ENCODE results near the gene EHMT2. TPM values are rescaled to one million over a fixed set of nuclear protein-coding genes. Genes with fewer than 3 reads are reported as not detected.
"Not testable (repeated sequence)": the region's sequence is repeated elsewhere in the genome, so short reads cannot be mapped to it uniquely, and the experiment has no call there.

The EHMT2 gene
- total and polyA plus RNA-seq, 7 donors, result 6.8 to 20.8 (median 8.4) TPM

DNA sequence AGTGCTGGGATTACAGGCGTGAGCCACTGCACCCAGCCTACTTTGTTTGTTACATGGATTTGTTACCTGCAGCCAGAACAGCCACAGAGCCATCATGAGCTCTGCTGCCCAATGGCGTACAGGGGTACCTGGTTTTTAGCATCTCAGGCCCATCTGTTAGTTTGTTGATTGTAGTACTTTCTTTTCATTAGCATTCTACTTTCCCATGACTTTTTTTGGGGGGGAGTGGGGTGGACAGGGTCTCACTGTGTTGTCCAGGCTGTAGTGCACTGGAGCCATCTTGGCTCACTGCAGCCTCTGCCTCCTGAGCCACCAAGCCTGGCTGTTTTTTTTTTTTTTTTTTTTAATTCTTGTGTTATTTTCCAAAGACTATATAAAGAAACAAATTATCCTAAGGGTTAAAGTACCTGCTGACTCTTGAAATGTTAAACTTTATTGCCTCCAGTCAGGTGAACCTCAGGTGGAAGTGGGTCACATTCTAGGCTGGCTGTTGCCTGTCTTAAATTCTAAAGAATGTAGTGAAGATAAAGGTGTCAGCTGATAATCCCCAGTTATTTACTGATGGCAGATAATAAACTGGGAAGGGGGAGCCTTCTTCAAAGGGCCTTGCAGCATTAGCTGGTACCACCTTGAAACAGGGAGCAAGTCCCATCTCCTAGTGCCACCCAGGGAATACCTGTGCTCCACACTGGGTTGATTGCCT, 50.1 kb downstream of the EHMT2 start:
- Histone ChIP-seq H3K27ac (no peak overlapping the region), H3K36me3 (ENCODE audit: insufficient read depth in 1 of 2, low read depth in 1 of 2) (no peaks in the 10 kb centered on the region), H3K27me3 (ENCODE audit: insufficient read depth in 3 of 3, low read length in 2 of 3) (no peaks in the 10 kb centered on the region), H3K9me3 (no peaks in the 10 kb centered on the region), H3K4me1 (no peaks in the 10 kb centered on the region), H3K4me3 (no peak overlapping the region)
- ATAC-seq (no peak), DNase-seq (no peak)
- intact Hi-C loops (cut with DNase I), result no loop called here
- 81 to 93% (median 85%) methylated on average over 2 of the region's 2 CpGs for whole genome bisulfite sequencing, 3 donors
- TF ChIP-seq, protein P1, sequence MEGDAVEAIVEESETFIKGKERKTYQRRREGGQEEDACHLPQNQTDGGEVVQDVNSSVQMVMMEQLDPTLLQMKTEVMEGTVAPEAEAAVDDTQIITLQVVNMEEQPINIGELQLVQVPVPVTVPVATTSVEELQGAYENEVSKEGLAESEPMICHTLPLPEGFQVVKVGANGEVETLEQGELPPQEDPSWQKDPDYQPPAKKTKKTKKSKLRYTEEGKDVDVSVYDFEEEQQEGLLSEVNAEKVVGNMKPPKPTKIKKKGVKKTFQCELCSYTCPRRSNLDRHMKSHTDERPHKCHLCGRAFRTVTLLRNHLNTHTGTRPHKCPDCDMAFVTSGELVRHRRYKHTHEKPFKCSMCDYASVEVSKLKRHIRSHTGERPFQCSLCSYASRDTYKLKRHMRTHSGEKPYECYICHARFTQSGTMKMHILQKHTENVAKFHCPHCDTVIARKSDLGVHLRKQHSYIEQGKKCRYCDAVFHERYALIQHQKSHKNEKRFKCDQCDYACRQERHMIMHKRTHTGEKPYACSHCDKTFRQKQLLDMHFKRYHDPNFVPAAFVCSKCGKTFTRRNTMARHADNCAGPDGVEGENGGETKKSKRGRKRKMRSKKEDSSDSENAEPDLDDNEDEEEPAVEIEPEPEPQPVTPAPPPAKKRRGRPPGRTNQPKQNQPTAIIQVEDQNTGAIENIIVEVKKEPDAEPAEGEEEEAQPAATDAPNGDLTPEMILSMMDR (IDR thresholded peaks at IDR 0.05), result no peak

- H3K27me3 ChIP-seq (ENCODE audit: insufficient read depth in 3 of 3, low read length in 2 of 3), result no peaks in the 10 kb centered on the region
- H3K9me3 ChIP-seq, result no peaks in the 10 kb centered on the region
- no peak overlapping the region for H3K4me3 ChIP-seq
- no peak for ATAC-seq
- intact Hi-C loops (cut with DNase I), result no loop called here
- TF ChIP-seq, protein P1 (IDR thresholded peaks at IDR 0.05), result no peak
- WGBS, 3 donors, result 93 to 96% (median 93%) methylated on average over 3 of the region's 3 CpGs
- no peak overlapping the region for H3K27ac ChIP-seq
- DNase-seq, result no peak
- H3K4me1 ChIP-seq, result no peaks in the 10 kb centered on the region
- peaks cover under 1 to 21% of the 10 kb centered on the region in 2 donors for H3K36me3 ChIP-seq (ENCODE audit: insufficient read depth in 1 of 2, low read depth in 1 of 2)
Measured at GRCh38 chr6:31844507-31844906, 53.0 kb downstream of the EHMT2 start.

GRCh38 chr6:31842053-31842452, 55.4 kb downstream of the EHMT2 start:
- 85 to 89% (median 87%) methylated on average over 9 of the region's 9 CpGs for WGBS, 3 donors
- intact Hi-C loops (cut with DNase I), result no loop called here
- Histone ChIP-seq H3K9me3 (no peaks in the 10 kb centered on the region), H3K4me3 (no peak overlapping the region), H3K27ac (no peak overlapping the region), H3K27me3 (ENCODE audit: insufficient read depth in 3 of 3, low read length in 2 of 3) (no peaks in the 10 kb centered on the region), H3K36me3 (ENCODE audit: insufficient read depth in 1 of 2, low read depth in 1 of 2) (peaks cover 10 to 45% of the 10 kb centered on the region in 2 donors), H3K4me1 (peaks cover 18% of the 10 kb centered on the region)
- DNase-seq (no peak), ATAC-seq (no peak)
- TF ChIP-seq, protein P1 (IDR thresholded peaks at IDR 0.05), result no peak

DNA sequence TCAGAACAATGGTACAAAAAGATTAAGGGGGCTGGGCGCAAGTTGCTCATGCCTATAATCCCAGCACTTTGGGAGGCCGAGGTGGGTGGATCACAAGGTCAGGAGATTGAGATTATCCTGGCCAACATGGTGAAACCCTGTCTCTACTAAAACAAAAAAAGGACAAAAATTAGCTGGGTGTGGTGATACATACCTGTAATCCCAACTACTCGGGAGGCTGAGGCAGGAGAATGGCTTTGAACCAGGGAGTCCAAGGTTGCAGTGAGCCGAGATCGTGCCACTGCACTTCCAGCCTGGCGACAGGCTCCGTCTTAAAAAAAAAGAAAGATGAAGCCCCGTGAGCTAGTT, 57.7 kb downstream of the EHMT2 start:
- DNase-seq, result not testable (repeated sequence)
- 84 to 89% (median 84%) methylated on average over 8 of the region's 8 CpGs for whole genome bisulfite sequencing, 3 donors

GRCh38 chr6:31838968-31839367, 58.5 kb downstream of the EHMT2 start:
- TF ChIP-seq, protein P1 (IDR thresholded peaks at IDR 0.05), result no peak
- H3K27me3 ChIP-seq (ENCODE audit: insufficient read depth in 3 of 3, low read length in 2 of 3), result no peaks in the 10 kb centered on the region
- H3K4me1 ChIP-seq, result peaks cover 30% of the 10 kb centered on the region
- no peak overlapping the region for H3K27ac ChIP-seq
- WGBS, 3 donors, result 96 to 97% (median 97%) methylated on average over 3 of the region's 3 CpGs
- ATAC-seq (no peak), DNase-seq (no peak)
- H3K4me3 ChIP-seq, result peak overlapping the region; percentile 86
- H3K9me3 ChIP-seq, result no peaks in the 10 kb centered on the region
- H3K36me3 ChIP-seq (ENCODE audit: insufficient read depth in 1 of 2, low read depth in 1 of 2), result peaks cover 10 to 55% of the 10 kb centered on the region in 2 donors
- intact Hi-C loops (cut with DNase I), result loop anchor here in 1 of 2 donors (10.0 kb wide), 1 partner anchor 294 kb away; the partner anchor contains the start of genes ATP6V1G2, DDX39B and NFKBIL1

More for the DNA sequence above, 57.7 kb downstream of the EHMT2 start:
- Histone ChIP-seq H3K4me1 (peaks cover 29% of the 10 kb centered on the region), H3K36me3 (ENCODE audit: insufficient read depth in 1 of 2, low read depth in 1 of 2) (peaks cover 10 to 55% of the 10 kb centered on the region in 2 donors)
- H3K27me3 ChIP-seq (ENCODE audit: insufficient read depth in 3 of 3, low read length in 2 of 3); ATAC-seq; H3K9me3 ChIP-seq; H3K4me3 ChIP-seq; H3K27ac ChIP-seq: not testable (repeated sequence)
- intact Hi-C loops (cut with DNase I), result loop anchor here in 1 of 2 donors (10.0 kb wide), 1 partner anchor 295 kb away; the partner anchor contains the start of genes ATP6V1G2, DDX39B and NFKBIL1

DNA sequence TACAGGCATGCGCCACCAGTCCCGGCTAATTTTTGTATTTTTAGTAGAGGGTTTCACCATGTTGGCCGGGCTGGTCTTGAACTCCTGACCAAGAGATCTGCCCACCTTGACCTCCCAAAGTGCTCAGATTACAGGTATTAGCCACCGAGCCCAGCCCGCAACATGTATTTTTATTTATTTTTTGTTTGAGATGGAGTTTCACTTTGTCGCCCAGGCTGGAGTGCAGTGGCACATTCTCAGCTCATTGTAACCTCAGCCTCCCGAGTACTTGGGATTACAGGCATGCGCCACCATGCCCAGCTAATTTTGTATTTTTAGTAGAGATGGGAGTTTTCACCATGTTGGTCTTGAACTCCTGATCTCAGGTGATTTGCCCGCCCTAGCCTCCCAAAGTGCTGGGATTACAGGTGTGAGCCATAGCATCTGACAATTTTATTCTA, 59.4 kb downstream of the EHMT2 start:
- H3K4me1 ChIP-seq, result peaks cover 36% of the 10 kb centered on the region
- 72 to 87% (median 76%) methylated on average over 9 of the region's 9 CpGs for WGBS, 3 donors

More for the DNA sequence above, 59.4 kb downstream of the EHMT2 start:
- peaks cover 10 to 55% of the 10 kb centered on the region in 2 donors for H3K36me3 ChIP-seq (ENCODE audit: insufficient read depth in 1 of 2, low read depth in 1 of 2)
- H3K27me3 ChIP-seq (ENCODE audit: insufficient read depth in 3 of 3, low read length in 2 of 3); DNase-seq; H3K9me3 ChIP-seq; ATAC-seq: not testable (repeated sequence)
- peak overlapping the region; percentile 86 for H3K4me3 ChIP-seq
- peak overlapping the region; percentile 50 for H3K27ac ChIP-seq
- intact Hi-C loops (cut with DNase I), result loop anchor here in 1 of 2 donors (10.0 kb wide), 1 partner anchor 293 kb away; the partner anchor contains the start of genes ATP6V1G2, DDX39B and NFKBIL1
